Duodenal mucosa (tissue), 2 donors: Measurements from ENCODE around the gene PRRT3.
"Not testable (repeated sequence)": the region's sequence is repeated elsewhere in the genome, so short reads cannot be mapped to it uniquely, and the experiment has no call there.

Experiments used
- H3K27ac ChIP-seq: one replicate; pipeline ENCODE4 v1.7.0; 2013; ENCODE audit warnings: low read depth, low read length
- H3K27me3 ChIP-seq, 2 donors: one replicate each; pipeline ENCODE4 v1.7.0; 2013; ENCODE audit warnings: low read length in 2 of 2, control low read depth in 1 of 2; ENCODE audit not compliant: insufficient read depth in 2 of 2, control insufficient read depth in 1 of 2
- H3K36me3 ChIP-seq, 2 donors: one replicate each; pipeline ENCODE4 v1.7.0; 2013; ENCODE audit warnings: low read length in 2 of 2, control low read depth in 1 of 2; ENCODE audit not compliant: insufficient read depth in 2 of 2, control insufficient read depth in 1 of 2
- H3K4me1 ChIP-seq, 2 donors: one replicate each; pipeline ENCODE4 v1.7.0; 2013; ENCODE audit warnings: low read length in 2 of 2, control low read depth in 1 of 2; ENCODE audit not compliant: insufficient read depth in 2 of 2, control insufficient read depth in 1 of 2
- H3K4me3 ChIP-seq, 2 donors: one replicate each; pipeline ENCODE4 v1.7.0; 2013; ENCODE audit warnings: low read length in 2 of 2, low read depth in 1 of 2
- H3K9ac ChIP-seq, 2 donors: one replicate each; pipeline ENCODE4 v1.7.0; 2013; ENCODE audit warnings: low read length in 2 of 2, low read depth in 1 of 2
- H3K9me3 ChIP-seq, 2 donors: one replicate each; pipeline ENCODE4 v1.7.0; 2013; ENCODE audit warnings: low read length in 2 of 2, control low read depth in 1 of 2; ENCODE audit not compliant: control insufficient read depth in 1 of 2

Gene PRRT3

GRCh38 chr3:9947025-9947995 is 4.9 kb downstream of the PRRT3 start:
- Histone ChIP-seq H3K9ac (peak overlapping the region; percentile 70 to 80), H3K36me3 (peaks cover 8 to 24% of the 10 kb centered on the region in 2 donors), H3K27ac (no peak overlapping the region), H3K27me3 (no peaks in the 10 kb centered on the region), H3K4me1 (peaks cover 0 to 11% of the 10 kb centered on the region in 2 donors), H3K4me3 (peak overlapping the region; percentile 76 to 79), H3K9me3 (no peaks in the 10 kb centered on the region)

GRCh38 chr3:9946112-9947024 is 5.8 kb downstream of the PRRT3 start:
- peak overlapping the region; percentile 70 to 80 for H3K9ac ChIP-seq
- H3K9me3 ChIP-seq: no peaks in the 10 kb centered on the region
- peak overlapping the region; percentile 58 for H3K27ac ChIP-seq
- H3K27me3 ChIP-seq: no peaks in the 10 kb centered on the region
- H3K36me3 ChIP-seq: peaks cover 8 to 25% of the 10 kb centered on the region in 2 donors
- H3K4me1 ChIP-seq: peaks cover 0 to 5% of the 10 kb centered on the region in 2 donors
- peak overlapping the region; percentile 76 to 79 for H3K4me3 ChIP-seq

GRCh38 chr3:9945358-9945757 is 6.8 kb downstream of the PRRT3 start:
- Histone ChIP-seq H3K27ac (no peak overlapping the region), H3K36me3 (peaks cover 8 to 33% of the 10 kb centered on the region in 2 donors), H3K9me3 (no peaks in the 10 kb centered on the region), H3K27me3 (no peaks in the 10 kb centered on the region), H3K4me1 (peaks cover 0 to 4% of the 10 kb centered on the region in 2 donors), H3K9ac (no peak overlapping the region), H3K4me3 (no peak overlapping the region)

- H3K27ac ChIP-seq: no peak overlapping the region
- no peak overlapping the region for H3K4me3 ChIP-seq
- peaks cover 8 to 33% of the 10 kb centered on the region in 2 donors for H3K36me3 ChIP-seq
- H3K27me3 ChIP-seq: no peaks in the 10 kb centered on the region
- H3K9ac ChIP-seq: no peak overlapping the region
- H3K4me1 ChIP-seq: peaks cover 0 to 4% of the 10 kb centered on the region in 2 donors
- no peaks in the 10 kb centered on the region for H3K9me3 ChIP-seq
Measured at GRCh38 chr3:9944271-9944670, 7.9 kb downstream of the PRRT3 start.

GRCh38 chr3:9942934-9943690 is 9.1 kb downstream of the PRRT3 start:
- Histone ChIP-seq H3K9me3 (no peaks in the 10 kb centered on the region), H3K36me3 (peaks cover 8 to 35% of the 10 kb centered on the region in 2 donors), H3K4me1 (peaks cover 0 to 4% of the 10 kb centered on the region in 2 donors), H3K4me3 (no peak overlapping the region), H3K27ac (no peak overlapping the region), H3K9ac (no peak overlapping the region), H3K27me3 (no peaks in the 10 kb centered on the region)

GRCh38 chr3:9942164-9942563 is 10.0 kb downstream of the PRRT3 start:
- Histone ChIP-seq H3K36me3 (peaks cover 8 to 44% of the 10 kb centered on the region in 2 donors), H3K9me3 (no peaks in the 10 kb centered on the region), H3K4me3 (no peak overlapping the region), H3K9ac (no peak overlapping the region), H3K4me1 (peaks cover 0 to 4% of the 10 kb centered on the region in 2 donors), H3K27ac (no peak overlapping the region), H3K27me3 (no peaks in the 10 kb centered on the region)

GRCh38 chr3:9940746-9941145 is 11.5 kb downstream of the PRRT3 start:
- peaks cover 0 to 3% of the 10 kb centered on the region in 2 donors for H3K4me1 ChIP-seq
- H3K27me3 ChIP-seq: no peaks in the 10 kb centered on the region
- no peak overlapping the region for H3K27ac ChIP-seq
- H3K9me3 ChIP-seq: no peaks in the 10 kb centered on the region
- H3K36me3 ChIP-seq: peaks cover 10 to 51% of the 10 kb centered on the region in 2 donors
- no peak overlapping the region for H3K4me3 ChIP-seq
- no peak overlapping the region for H3K9ac ChIP-seq

GRCh38 chr3:9939906-9940305 is 12.3 kb downstream of the PRRT3 start:
- peaks cover 10 to 53% of the 10 kb centered on the region in 2 donors for H3K36me3 ChIP-seq
- not testable (repeated sequence) for H3K9ac ChIP-seq, H3K4me3 ChIP-seq, H3K9me3 ChIP-seq, H3K27me3 ChIP-seq, H3K27ac ChIP-seq, H3K4me1 ChIP-seq

- peaks cover 7 to 46% of the 10 kb centered on the region in 2 donors for H3K36me3 ChIP-seq
Measured at GRCh38 chr3:9938966-9939365, 13.2 kb downstream of the PRRT3 start.

More at GRCh38 chr3:9938966-9939365, 13.2 kb downstream of the PRRT3 start:
- H3K27me3 ChIP-seq: no peaks in the 10 kb centered on the region
- H3K9ac ChIP-seq: no peak overlapping the region
- H3K4me1 ChIP-seq: peaks cover 16 to 19% of the 10 kb centered on the region in 2 donors
- no peak overlapping the region for H3K4me3 ChIP-seq
- H3K9me3 ChIP-seq: no peaks in the 10 kb centered on the region
- H3K27ac ChIP-seq: no peak overlapping the region
